ENCODE results near the gene CDH4.

Gene CDH4

DNA sequence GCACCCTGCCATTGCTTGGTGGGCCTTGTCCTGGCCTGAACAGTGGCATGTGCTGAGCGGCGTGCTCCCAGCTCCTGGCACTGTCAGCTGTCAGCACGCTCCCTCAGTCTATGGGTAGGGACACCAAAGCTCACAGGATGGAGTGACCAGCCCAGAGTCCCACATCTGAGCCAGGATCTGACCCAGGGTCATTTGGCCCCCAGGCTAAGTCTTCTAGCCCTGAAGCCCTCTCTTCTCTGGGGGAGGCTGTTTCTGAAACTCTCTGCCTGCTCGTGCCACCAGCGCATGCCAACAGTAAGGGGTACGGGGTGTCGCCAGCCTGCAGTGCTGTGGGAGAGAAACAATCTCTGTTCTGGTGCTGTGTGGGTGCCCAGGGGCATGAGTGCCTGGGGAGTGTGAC lies 37.1 kb downstream of the CDH4 start:
- H3K27me3 ChIP-seq (ENCODE audit: insufficient read depth, low read length, poor library complexity): peaks cover 12% of the 10 kb centered on the region
- no peak overlapping the region for H3K27ac ChIP-seq (ENCODE audit: low read length)
- no peaks in the 10 kb centered on the region for H3K9me3 ChIP-seq (ENCODE audit: insufficient read depth, low read length, severe bottlenecking)
- no peak overlapping the region for H3K4me2 ChIP-seq (ENCODE audit: insufficient read depth, low read length)
- peaks cover 7% of the 10 kb centered on the region; the same call in 1 of the 2 replicates for H4K20me1 ChIP-seq (ENCODE audit: insufficient read depth, low read length)
- TF ChIP-seq, protein P1, sequence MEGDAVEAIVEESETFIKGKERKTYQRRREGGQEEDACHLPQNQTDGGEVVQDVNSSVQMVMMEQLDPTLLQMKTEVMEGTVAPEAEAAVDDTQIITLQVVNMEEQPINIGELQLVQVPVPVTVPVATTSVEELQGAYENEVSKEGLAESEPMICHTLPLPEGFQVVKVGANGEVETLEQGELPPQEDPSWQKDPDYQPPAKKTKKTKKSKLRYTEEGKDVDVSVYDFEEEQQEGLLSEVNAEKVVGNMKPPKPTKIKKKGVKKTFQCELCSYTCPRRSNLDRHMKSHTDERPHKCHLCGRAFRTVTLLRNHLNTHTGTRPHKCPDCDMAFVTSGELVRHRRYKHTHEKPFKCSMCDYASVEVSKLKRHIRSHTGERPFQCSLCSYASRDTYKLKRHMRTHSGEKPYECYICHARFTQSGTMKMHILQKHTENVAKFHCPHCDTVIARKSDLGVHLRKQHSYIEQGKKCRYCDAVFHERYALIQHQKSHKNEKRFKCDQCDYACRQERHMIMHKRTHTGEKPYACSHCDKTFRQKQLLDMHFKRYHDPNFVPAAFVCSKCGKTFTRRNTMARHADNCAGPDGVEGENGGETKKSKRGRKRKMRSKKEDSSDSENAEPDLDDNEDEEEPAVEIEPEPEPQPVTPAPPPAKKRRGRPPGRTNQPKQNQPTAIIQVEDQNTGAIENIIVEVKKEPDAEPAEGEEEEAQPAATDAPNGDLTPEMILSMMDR (IDR thresholded peaks at IDR 0.05; ENCODE audit: borderline replicate concordance, extremely low read depth, low read length, poor library complexity, severe bottlenecking): no peak
- no peak for TF ChIP-seq EZH2 (IDR thresholded peaks at IDR 0.05; ENCODE audit: borderline replicate concordance, low read depth, low read length, severe bottlenecking)
- no peak overlapping the region for H3K9ac ChIP-seq (ENCODE audit: low read depth, low read length)
- no peaks in the 10 kb centered on the region for H3K4me1 ChIP-seq (ENCODE audit: insufficient read depth, low read length)
- DNase-seq: no peak
- H3K4me3 ChIP-seq (ENCODE audit: low read depth in 1 of 2, low read length in 2 of 2): no peak overlapping the region
- no peaks in the 10 kb centered on the region for H3K36me3 ChIP-seq (ENCODE audit: insufficient read depth, low read length)
- no peaks in the 10 kb centered on the region for H3K79me2 ChIP-seq (ENCODE audit: insufficient read depth, low read length)
- ATAC-seq (ENCODE audit: insufficient read depth, low read depth): no peak
- H2AFZ ChIP-seq (ENCODE audit: low read depth, low read length): no peak overlapping the region

DNA sequence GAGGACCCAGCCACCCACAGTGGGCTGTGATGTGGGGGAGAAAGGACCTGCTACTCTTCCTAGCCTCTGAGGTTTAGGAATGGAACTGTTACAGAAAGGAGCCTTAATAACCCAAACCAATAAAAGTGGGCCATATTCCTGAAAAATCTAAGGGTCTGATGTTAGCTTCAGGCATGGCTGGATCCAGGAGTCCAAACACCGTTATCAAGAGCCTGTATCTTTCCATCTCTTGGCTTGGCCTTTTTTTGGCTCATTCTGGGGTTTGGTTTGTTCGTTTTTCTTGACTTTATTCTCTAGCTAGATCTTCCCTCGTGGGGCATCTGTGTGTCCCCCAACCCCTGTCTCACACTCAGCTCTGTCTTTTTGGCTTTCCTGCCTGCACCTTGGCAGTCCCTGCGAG lies 38.7 kb downstream of the CDH4 start:
- DNase-seq (no peak), ATAC-seq (ENCODE audit: insufficient read depth, low read depth) (no peak)
- H3K4me2 ChIP-seq (ENCODE audit: insufficient read depth, low read length): no peak overlapping the region
- H3K79me2 ChIP-seq (ENCODE audit: insufficient read depth, low read length): no peaks in the 10 kb centered on the region
- H2AFZ ChIP-seq (ENCODE audit: low read depth, low read length): no peak overlapping the region
- no peak overlapping the region for H3K9ac ChIP-seq (ENCODE audit: low read depth, low read length)
- H3K4me1 ChIP-seq (ENCODE audit: insufficient read depth, low read length): no peaks in the 10 kb centered on the region
- no peaks in the 10 kb centered on the region for H3K9me3 ChIP-seq (ENCODE audit: insufficient read depth, low read length, severe bottlenecking)
- no peaks in the 10 kb centered on the region for H3K36me3 ChIP-seq (ENCODE audit: insufficient read depth, low read length)
- no peak overlapping the region for H3K27ac ChIP-seq (ENCODE audit: low read length)
- H4K20me1 ChIP-seq (ENCODE audit: insufficient read depth, low read length): peaks cover 4% of the 10 kb centered on the region
- peaks cover 12% of the 10 kb centered on the region for H3K27me3 ChIP-seq (ENCODE audit: insufficient read depth, low read length, poor library complexity)
- TF ChIP-seq EZH2 (IDR thresholded peaks at IDR 0.05; ENCODE audit: borderline replicate concordance, low read depth, low read length, severe bottlenecking): no peak
- TF ChIP-seq, protein P1 (IDR thresholded peaks at IDR 0.05; ENCODE audit: borderline replicate concordance, extremely low read depth, low read length, poor library complexity, severe bottlenecking): no peak
- no peak overlapping the region for H3K4me3 ChIP-seq (ENCODE audit: low read depth in 1 of 2, low read length in 2 of 2)

DNA sequence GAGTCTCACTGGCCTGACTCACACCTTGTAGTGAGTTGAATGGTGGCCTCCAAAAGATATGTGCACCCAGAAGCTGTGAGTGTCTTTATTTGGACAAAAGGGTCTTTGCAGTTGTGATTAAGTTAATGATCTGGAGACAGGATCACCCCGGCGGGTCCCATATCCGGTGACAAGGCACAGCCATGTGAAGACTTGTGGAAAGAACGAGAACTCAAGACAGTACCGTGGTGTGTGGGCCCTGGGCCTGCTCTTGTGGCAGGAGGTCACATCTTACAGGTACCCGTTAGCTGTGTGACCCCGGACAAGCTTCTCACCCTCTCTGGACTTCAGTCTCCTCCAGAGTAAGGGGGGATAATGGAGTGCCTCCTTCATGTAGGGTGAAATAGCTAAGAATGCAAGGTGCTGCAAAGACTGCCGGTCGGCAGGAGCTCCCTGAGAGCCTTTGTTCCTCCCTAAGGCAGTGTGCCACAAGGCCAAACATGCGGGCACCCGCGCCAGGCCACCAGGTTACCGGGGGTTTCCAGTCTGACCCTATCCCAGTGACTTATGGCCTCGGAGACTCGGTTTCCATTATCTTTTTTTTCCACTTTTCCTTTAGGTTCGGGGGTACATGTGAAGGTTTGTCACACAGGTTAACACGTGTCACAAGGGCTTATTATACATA lies 39.2 kb downstream of the CDH4 start:
- H3K79me2 ChIP-seq (ENCODE audit: insufficient read depth, low read length): no peaks in the 10 kb centered on the region
- no peaks in the 10 kb centered on the region for H3K9me3 ChIP-seq (ENCODE audit: insufficient read depth, low read length, severe bottlenecking)
- DNase-seq (no peak), ATAC-seq (ENCODE audit: insufficient read depth, low read depth) (no peak)
- H3K36me3 ChIP-seq (ENCODE audit: insufficient read depth, low read length): no peaks in the 10 kb centered on the region
- H3K27ac ChIP-seq (ENCODE audit: low read length): no peak overlapping the region
- no peaks in the 10 kb centered on the region for H3K4me1 ChIP-seq (ENCODE audit: insufficient read depth, low read length)
- H3K4me2 ChIP-seq (ENCODE audit: insufficient read depth, low read length): no peak overlapping the region
- peaks cover 4% of the 10 kb centered on the region for H4K20me1 ChIP-seq (ENCODE audit: insufficient read depth, low read length)
- H3K27me3 ChIP-seq (ENCODE audit: insufficient read depth, low read length, poor library complexity): peaks cover 12% of the 10 kb centered on the region
- no peak overlapping the region for H2AFZ ChIP-seq (ENCODE audit: low read depth, low read length)
- H3K4me3 ChIP-seq (ENCODE audit: low read depth in 1 of 2, low read length in 2 of 2): no peak overlapping the region
- H3K9ac ChIP-seq (ENCODE audit: low read depth, low read length): no peak overlapping the region
- TF ChIP-seq EZH2 (IDR thresholded peaks at IDR 0.05; ENCODE audit: borderline replicate concordance, low read depth, low read length, severe bottlenecking): no peak
- TF ChIP-seq, protein P1 (IDR thresholded peaks at IDR 0.05; ENCODE audit: borderline replicate concordance, extremely low read depth, low read length, poor library complexity, severe bottlenecking): no peak
